Left hindlimb (tissue), 1 donor: ENCODE results near the gene SULT2B1.
"Not testable (repeated sequence)": the region's sequence is repeated elsewhere in the genome, so short reads cannot be mapped to it uniquely, and the experiment has no call there.

Experiments used
- DNase-seq: peaks from one replicate; pipeline ENCODE4 v3.0.0-alpha.2; 2018

SULT2B1 gene

DNA sequence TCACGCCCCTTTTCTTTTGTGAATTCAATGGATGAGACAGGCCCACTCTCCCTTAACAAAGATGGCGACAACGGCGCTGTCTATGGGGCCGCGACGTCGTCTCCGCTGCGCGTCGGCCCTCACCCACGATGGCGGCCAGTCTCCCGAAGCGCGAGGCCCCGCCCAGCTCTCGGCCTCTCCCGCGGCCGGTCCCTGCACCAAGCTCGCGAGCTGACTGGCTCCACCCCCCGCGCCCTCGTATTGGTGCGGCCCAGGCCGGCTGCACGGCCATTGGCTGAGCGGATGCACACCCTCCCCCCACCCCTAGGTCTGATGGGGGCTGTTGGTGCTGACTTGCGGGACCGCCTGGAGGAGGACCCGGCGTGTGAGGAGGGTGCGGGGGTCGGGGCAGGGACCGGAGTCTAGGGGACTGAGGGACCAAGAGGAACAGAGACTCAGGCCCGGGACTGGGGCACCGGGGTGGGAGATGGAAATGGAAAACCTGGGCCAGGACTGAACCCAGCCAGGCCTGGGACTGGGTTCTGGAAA, 72.2 kb downstream of the SULT2B1 start:
- DNase-seq = peak; percentile 99

DNA sequence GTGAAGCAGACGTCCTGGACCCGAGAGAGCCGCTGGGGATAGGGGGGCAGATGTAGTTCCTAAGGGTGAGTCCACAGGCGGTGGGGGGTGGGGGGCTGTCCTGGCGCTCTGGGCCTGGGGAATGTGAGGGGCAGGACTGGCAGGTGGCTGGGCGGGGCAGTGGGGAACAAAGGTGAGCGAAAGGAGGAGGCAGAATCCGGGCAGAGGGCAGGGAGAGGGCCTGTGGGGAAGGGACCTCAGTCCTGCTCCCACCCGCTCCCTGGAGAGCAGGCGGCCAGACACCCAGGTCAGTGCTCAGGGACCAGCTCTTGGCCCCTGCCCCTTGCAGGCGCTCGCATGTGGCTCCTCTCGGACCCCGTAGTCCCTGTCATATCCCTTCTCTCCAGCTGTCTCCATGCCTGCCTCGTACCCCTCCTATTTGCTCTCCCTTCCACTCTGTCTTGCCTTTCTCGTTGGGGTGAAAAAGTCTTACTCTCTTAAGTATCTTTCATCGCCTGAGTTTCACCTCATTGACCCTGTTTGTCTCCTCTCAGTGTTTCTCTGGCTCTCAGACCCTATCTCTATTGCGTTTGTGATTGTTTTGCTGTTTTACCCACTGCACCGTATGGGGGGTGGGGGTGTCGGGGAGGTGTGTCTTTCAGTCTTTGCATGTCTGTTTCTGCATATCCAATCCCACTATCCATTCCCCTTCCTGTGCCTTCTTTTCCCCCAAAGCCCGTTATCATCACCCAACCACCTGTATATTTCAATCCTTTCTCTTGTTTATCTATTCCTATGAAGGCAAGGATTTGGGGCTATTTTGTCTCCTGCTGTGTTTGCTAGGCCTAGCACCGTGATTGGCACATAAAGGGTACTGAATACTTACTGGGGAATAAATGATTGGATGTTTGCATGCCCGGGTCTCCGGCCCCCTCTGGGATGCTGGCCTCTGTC, 73.1 kb downstream of the SULT2B1 start:
- no peak for DNase-seq

DNA sequence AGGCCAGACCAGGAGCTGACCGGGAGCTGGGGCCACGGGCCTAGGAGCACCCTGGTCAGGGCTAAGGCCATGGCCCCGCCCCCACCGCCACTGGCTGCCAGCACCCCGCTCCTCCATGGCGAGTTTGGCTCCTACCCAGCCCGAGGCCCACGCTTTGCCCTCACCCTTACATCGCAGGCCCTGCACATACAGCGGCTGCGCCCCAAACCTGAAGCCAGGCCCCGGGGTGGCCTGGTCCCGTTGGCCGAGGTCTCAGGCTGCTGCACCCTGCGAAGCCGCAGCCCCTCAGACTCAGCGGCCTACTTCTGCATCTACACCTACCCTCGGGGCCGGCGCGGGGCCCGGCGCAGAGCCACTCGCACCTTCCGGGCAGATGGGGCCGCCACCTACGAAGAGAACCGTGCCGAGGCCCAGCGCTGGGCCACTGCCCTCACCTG, 73.9 kb downstream of the SULT2B1 start:
- DNase-seq = no peak

DNA sequence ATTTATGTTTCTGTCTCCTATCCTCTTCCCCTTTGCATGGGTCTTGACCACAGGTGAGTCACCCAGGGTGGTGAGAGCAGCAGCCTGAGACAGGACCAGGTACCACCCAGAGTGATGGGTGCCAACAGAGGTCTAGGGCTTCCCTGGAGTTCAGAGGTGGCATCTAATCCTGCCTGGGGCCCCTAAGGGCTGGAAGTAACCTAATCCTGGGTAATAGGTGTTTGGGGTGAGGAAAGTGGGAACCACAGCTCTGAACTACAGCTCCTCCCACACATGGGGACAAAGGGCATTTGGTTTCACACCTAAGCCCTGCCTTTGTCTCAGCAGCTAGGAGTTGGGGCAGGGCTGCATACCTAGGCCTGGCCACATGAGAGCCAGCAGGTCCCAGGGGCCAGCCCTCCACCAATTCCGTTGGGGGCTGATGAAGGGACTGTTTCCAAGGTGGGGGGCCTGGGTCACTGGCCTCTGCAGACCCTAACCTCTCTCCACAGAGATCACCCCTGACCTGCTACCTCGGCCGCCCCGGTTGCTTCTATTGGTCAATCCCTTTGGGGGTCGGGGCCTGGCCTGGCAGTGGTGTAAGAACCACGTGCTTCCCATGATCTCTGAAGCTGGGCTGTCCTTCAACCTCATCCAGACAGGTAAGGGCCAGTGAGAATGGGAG, 75.4 kb downstream of the SULT2B1 start:
- DNase-seq = no peak

DNA sequence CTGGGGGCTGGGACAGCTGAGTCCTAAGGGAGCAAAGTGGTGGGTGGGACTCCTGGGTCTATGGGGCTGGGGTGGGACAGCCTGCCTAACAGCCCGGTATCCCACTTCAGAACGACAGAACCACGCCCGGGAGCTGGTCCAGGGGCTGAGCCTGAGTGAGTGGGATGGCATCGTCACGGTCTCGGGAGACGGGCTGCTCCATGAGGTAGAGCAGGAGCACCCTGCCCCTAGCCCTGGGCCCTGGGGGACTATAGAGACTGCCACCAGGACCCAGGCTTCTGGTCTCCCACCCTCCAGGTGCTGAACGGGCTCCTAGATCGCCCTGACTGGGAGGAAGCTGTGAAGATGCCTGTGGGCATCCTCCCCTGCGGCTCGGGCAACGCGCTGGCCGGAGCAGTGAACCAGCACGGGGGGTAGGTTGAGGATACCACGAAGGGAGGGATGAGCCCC, 75.9 kb downstream of the SULT2B1 start:
- DNase-seq = no peak

DNA sequence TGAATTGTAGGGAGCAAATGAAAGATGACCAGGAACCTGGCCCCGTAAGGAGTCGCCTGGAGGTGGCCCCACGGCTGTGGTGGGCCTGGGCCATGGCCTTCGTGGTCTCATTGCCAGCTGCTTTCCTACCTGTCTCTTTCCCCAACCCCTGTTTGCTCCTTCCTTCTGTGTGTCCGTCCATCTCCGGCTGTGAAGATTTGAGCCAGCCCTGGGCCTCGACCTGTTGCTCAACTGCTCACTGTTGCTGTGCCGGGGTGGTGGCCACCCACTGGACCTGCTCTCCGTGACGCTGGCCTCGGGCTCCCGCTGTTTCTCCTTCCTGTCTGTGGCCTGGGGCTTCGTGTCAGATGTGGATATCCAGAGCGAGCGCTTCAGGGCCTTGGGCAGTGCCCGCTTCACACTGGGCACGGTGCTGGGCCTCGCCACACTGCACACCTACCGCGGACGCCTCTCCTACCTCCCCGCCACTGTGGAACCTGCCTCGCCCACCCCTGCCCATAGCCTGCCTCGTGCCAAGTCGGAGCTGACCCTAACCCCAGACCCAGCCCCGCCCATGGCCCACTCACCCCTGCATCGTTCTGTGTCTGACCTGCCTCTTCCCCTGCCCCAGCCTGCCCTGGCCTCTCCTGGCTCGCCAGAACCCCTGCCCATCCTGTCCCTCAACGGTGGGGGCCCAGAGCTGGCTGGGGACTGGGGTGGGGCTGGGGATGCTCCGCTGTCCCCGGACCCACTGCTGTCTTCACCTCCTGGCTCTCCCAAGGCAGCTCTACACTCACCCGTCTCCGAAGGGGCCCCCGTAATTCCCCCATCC, 76.7 kb downstream of the SULT2B1 start:
- DNase-seq = no peak

DNA sequence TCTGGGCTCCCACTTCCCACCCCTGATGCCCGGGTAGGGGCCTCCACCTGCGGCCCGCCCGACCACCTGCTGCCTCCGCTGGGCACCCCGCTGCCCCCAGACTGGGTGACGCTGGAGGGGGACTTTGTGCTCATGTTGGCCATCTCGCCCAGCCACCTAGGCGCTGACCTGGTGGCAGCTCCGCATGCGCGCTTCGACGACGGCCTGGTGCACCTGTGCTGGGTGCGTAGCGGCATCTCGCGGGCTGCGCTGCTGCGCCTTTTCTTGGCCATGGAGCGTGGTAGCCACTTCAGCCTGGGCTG, 77.3 kb downstream of the SULT2B1 start:
- no peak for DNase-seq

DNA sequence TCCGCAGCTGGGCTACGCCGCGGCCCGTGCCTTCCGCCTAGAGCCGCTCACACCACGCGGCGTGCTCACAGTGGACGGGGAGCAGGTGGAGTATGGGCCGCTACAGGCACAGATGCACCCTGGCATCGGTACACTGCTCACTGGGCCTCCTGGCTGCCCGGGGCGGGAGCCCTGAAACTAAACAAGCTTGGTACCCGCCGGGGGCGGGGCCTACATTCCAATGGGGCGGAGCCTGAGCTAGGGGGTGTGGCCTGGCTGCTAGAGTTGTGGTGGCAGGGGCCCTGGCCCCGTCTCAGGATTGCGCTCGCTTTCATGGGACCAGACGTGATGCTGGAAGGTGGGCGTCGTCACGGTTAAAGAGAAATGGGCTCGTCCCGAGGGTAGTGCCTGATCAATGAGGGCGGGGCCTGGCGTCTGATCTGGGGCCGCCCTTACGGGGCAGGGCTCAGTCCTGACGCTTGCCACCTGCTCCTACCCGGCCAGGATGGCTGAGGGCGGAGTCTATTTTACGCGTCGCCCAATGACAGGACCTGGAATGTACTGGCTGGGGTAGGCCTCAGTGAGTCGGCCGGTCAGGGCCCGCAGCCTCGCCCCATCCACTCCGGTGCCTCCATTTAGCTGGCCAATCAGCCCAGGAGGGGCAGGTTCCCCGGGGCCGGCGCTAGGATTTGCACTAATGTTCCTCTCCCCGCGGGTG, 77.8 kb downstream of the SULT2B1 start:
- peak; percentile 57 for DNase-seq

DNA sequence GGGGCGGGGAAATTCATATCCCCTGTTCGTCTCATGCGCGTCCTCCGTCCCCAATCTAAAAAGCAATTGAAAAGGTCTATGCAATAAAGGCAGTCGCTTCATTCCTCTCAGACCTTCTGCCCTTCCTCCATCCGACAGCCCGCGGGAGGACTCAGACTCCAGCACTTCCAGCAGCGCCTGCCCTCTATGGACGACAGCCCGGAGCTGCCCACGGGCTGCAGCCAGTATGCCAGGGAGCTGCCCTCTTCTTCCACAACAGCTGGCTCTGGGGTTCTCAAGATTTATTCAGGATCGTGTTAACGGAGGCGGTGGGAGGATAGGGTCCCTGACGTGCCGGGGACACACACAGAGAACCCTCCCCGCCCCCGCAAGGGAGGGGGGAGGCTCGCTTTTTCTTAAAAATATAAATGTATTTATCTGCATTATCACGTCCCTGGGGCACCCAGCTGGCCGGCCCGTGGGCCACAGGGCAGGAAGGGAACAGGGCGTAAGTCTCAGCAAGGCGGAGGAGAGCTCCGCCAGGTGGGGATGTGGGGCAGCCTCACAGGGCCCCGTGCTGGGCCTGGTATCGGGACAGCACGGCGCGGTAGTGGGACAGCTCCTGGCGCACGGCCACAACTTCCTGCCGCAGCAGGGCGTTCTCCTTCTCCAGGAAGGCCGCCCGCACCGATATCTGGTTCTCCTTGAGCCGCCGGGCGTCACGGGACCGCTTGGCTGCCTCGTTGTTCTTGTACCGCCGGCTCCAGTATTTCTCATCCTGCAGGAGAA, 78.5 kb downstream of the SULT2B1 start:
- DNase-seq = peak; percentile 76

DNA sequence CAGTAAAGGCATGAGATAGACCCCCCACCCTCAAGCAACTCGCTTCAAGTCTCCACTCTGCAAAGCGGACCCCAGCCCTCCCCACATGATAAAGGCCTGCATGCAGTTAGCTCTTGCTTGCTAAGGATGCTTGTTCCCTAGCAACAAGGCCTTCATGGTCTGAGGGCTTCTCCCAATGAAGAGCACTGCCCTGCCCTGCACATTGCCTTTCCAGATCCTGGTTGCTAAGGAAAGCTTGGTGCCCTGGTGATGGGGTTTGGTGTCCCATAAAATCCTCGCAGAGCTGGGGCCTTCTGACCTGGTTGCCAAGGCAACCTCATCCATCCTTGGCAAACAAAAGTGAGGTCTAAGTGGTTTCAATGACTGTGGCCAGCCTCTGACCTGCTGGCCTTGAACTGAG, 79.3 kb downstream of the SULT2B1 start:
- DNase-seq = no peak

DNA sequence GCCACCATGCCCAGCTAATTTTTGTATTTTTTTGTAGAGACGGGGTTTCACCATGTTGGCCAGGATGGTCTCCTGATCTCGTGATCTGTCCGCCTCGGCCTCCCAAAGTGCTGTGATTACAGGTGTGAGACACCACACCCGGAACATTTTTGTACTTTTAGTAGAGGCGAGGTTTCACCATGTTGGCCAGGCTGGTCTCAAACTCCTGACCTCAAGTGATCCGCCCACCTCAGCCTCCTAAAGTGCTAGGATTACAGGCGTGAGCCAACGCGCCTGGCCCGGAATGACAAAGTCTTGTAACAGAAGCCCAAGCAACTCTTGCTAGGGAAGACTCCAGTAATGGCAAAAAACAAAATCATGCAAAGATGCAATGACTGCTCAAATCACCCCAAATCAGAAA, 80.3 kb downstream of the SULT2B1 start:
- not testable (repeated sequence) for DNase-seq

DNA sequence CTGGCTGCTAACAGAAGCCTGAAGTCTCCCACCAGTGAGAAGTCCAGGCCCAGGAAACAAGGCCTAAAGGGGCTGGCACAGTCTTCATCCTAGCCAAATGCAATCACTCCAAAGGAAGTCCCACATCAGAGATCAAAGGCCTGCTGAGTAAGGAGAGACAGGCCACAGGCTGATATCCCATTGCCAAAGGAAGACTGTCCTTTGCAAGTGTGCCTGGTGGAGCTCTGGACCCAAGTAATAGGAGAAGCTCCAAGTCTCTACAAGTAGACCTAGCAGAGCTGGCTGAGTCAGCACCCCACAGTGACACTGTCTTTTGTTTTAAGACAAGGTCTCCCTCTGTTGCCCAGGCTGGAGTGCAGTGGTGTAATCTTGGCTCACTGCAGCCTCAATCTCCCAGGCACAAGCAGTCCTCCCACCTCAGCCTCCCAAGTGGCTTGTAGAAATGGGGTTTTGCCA, 80.7 kb downstream of the SULT2B1 start:
- no peak for DNase-seq

DNA sequence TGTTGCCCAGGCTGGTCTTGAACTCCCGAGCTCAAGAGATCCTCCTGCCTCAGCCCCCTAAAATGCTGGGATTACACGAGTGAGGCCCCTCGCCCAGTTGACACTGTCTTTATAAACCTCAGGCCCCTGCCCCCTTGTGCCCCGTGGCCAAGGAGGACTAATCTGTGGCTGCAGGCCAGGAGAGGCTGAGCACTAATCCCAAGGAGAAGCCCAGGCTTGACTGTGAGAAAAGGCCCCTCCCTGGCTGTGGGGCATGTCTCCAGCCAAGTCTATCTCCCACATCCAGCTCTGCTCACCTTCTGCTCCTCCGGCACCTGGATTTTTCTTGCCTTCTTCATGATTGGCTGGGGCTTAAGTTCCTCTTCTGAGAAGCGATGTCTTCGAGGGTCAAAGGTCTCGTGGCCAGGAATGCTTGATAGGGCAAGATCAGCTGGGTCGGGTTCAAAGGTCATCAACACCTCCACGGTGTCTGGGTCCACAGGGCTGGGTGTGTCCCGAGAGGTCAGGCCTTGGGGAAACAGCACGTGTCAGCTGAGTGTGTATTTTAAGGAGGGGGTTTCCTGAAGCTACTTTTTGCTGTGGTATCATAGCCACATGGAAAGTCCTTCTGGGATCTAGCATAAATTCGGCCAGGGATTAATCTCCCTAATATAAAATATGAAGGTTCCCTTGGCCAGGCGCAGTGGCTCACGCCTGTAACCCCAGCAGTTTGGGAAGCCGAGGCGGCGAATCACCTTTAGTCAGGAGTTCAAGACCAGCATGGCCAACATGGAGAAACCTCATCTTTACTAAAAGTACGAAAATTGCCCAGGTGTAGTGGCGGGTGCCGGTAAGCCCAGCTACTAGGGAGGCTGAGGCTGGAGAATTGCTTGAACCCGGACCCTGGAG, 81.4 kb downstream of the SULT2B1 start:
- DNase-seq = peak; percentile 38

DNA sequence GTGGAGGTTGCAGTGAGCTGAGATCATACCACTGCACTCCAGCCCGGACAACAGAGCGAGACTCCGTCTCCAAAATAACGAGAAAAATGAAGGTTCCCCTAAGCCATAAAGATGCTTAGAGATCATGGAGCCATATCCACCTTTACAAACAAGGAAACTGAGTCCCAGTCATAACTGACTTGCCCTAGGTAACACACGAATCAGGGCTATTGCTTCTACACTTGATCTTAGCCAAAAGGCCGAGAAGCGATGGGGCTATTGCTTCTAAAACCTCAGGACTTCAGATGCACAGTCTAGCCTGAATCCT, 82.0 kb downstream of the SULT2B1 start:
- DNase-seq = no peak

DNA sequence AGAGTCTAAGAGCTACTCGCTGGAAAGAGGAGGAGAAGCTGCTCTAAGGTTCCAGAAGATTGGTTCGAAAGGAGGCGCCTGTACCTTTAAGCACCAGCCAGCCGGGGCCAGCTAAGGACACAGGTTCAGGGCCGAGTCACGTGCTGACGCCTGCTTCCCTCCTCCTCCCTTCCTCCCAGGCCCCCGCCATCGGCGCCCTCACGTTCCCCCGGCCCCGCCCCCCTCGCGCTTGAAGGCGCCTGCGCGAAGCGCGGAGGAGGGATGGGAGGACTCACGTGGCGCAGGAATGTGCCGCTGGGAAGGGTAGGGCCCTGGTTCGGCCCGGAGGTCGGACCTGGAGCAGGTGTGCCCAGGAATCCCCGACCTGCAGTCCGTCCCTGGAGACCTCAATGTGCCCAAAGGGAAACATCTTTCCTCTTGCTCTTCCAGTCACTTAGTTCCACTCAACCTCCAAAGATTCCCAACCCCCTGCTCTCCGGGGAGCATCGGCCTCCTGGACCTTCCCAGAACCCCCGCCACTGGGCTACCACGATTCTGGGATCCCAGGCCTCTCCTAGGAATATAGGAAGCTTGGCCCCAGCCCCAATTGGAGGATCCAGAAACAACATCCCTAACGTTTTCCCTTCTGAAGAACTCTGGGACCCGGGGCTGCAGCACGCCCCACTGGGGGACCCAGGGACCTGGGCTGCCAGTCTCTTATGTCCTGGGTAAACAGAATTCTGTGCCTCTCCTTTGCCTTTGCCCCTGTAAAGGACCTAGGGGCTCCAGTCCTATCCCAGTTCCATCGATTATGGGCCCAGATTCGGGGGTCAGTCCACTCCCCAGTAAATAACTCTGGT, 82.7 kb downstream of the SULT2B1 start:
- peak; percentile 94 for DNase-seq

DNA sequence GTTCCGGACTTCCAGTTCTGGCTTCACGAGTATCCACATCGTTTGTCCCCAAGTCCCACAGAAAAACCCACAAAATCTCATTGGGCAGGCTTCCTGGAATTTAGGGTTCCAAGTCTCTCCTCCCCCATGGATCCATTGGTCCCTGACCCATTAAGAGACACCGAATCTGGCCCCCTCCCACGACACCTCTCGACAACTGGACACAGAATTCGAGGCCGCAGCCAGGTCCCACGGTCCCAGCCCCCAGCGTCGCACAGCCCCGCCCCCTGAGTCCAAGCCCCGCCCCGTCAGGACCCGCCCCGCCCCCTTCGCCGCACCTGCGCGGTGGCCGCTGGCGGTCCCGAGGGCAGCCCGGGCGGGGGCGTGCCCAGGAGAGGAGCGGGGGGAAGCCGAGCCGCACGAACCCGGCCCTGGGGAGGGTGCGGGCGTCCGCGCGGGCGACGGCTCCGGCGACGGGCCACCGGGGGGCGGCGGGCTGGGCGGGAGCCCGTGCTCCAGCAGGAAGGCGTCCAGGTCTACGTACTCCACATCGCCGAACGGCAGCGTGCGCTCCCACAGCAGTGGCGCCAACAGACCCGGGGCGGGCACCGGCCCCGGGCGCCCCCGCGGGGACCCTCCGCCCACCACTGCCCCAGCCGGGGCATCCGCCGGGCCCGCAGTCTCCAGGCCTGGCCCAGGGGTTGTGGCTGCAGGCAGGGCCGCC, 83.4 kb downstream of the SULT2B1 start:
- peak; percentile 68 for DNase-seq

DNA sequence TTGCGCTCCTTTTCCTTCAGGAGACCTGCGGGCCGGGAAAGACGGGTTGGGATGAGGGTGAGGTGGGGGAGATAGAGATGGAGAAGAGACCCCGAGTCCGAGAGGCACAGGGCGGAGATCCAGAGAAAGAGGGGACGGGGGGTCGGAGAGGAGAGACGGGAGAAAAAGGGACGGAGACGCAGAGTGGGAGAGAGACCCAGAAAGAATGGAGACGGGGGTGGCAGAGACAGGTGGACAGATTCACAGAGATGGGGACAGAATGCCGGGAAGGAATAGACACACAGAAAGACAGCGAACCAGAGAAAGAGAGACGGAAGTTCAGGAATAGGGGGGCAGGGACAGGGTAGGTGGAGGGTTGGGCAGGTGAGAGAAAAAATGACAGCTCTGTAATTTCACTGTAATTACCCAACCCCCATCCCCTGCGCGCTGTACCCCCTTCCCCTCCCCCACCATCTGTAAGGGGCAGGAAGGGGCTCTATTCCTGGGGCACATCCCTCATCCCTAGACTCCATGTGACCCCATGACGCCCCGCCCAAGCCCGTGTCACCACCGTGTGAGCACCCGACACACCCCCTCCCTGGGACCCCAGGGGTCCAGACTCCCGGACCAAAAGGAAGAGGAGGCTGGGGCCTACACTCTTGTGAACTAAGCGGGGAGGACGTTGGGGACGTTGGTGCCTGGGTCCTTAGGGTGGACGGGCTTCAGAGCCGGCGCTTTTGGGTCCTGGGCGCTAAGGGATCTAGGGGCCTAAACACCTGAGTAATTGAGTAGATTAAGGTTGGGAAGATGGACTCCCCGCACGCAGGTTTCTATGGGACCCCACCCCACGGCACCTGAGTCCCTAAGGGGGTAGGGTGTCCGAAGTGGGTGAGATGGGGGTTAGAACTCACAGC, 84.2 kb downstream of the SULT2B1 start:
- peak; percentile 51 for DNase-seq

DNA sequence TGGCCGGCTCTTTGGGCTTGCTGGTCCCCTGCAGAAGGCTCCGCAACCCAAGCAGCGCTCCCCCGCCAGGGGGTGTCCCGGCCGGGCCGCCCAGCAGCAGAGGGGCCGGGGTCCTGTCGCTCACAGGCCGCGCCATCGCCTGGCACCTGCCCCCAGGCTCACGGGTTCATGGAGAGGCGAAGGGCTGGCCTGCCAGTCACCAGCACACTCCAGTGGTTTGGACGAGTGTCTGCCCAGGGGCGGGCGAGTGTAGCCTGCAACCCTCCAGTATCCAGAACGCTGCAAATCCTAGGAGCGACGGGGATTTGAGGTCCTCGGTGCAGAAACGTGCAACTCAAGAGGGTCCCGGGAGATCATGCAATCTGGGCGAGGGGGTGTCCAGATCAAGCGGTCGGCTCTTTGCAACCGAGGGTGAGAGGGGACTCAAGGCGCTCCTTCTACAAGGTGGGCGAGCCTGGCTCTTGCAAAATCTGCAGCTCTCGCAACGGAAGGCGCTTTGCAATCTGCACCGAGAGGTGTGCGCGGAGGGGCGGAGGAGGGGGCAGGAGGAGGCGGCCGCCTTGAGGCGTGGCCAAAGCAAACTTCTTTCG, 85.0 kb downstream of the SULT2B1 start, which contains the start of gene DBP:
TSS of gene DBP (minus strand) at position 521 of the 590 bp plus-strand sequence. CDS start at position 136, 385 bp downstream.
- peak; percentile 60 for DNase-seq
